Stimulated activated naive CD8-positive, alpha-beta T cell treated with anti-CD3 and anti-CD28 coated beads, Interleukin-15, amount 100 ng/mL, for 72 hours (primary cell): ENCODE measurements around the gene COMMD4.
"Not testable (repeated sequence)": the region's sequence is repeated elsewhere in the genome, so short reads cannot be mapped to it uniquely, and the experiment has no call there.

Source experiments
- ATAC-seq: fragments of 150-1000 bp; cut with Tn5 transposase; 2 replicates; pipeline ENCODE4 v1.10.0; 2021; ENCODE audit warnings: mild to moderate bottlenecking, moderate library complexity
- DNase-seq, 2 donors: peaks; one replicate each; pipeline ENCODE4 v3.0.0; 2021 to 2022
- H3K27ac Mint-ChIP-seq, 2 donors: one replicate each; pipeline ENCODE4 v1.8.0; 2022; ENCODE audit warnings: mild to moderate bottlenecking in 2 of 2, mixed read lengths in 2 of 2, moderate library complexity in 2 of 2
- H3K27me3 Mint-ChIP-seq: one replicate; pipeline ENCODE4 v1.8.0; 2022; ENCODE audit warnings: mixed read lengths
- H3K4me1 Mint-ChIP-seq: one replicate; pipeline ENCODE4 v1.8.0; 2022; ENCODE audit warnings: mild to moderate bottlenecking, mixed read lengths
- H3K4me3 Mint-ChIP-seq, 2 donors: one replicate each; pipeline ENCODE4 v1.8.0; 2022; ENCODE audit warnings: mild to moderate bottlenecking in 2 of 2, mixed read lengths in 2 of 2, moderate library complexity in 1 of 2
- H3K9me3 Mint-ChIP-seq, 2 donors: one replicate each; pipeline ENCODE4 v1.8.0; 2022; ENCODE audit warnings: mixed read lengths in 2 of 2

The COMMD4 gene

GRCh38 chr15:75371486-75371885 is 35.6 kb downstream of the COMMD4 start:
- ATAC-seq (no peak), DNase-seq (no peak)
- H3K27me3 Mint-ChIP-seq, result no peaks in the 10 kb centered on the region
- peaks cover 30% of the 10 kb centered on the region for H3K4me1 Mint-ChIP-seq
- H3K27ac Mint-ChIP-seq, result no peak overlapping the region
- no peaks in the 10 kb centered on the region for H3K9me3 Mint-ChIP-seq
- H3K4me3 Mint-ChIP-seq, result no peak overlapping the region

GRCh38 chr15:75371901-75372688 is 36.2 kb downstream of the COMMD4 start:
- Mint-ChIP-seq H3K4me3 (no peak overlapping the region), H3K27me3 (no peaks in the 10 kb centered on the region), H3K9me3 (no peaks in the 10 kb centered on the region), H3K4me1 (peaks cover 24% of the 10 kb centered on the region), H3K27ac (peak overlapping the region in 1 of 2 donors; percentile 40)
- ATAC-seq (no peak), DNase-seq (no peak)

GRCh38 chr15:75380773-75381172 is 44.9 kb downstream of the COMMD4 start:
- no peak for ATAC-seq
- Mint-ChIP-seq H3K27me3 (no peaks in the 10 kb centered on the region), H3K27ac (no peak overlapping the region), H3K9me3 (no peaks in the 10 kb centered on the region), H3K4me1 (no peaks in the 10 kb centered on the region), H3K4me3 (no peak overlapping the region)
- DNase-seq, result no peak

- DNase-seq, H3K27ac Mint-ChIP-seq, H3K9me3 Mint-ChIP-seq, H3K4me3 Mint-ChIP-seq, H3K27me3 Mint-ChIP-seq, ATAC-seq: not testable (repeated sequence)
- H3K4me1 Mint-ChIP-seq, result peaks cover 11% of the 10 kb centered on the region
Measured at GRCh38 chr15:75383986-75384385, 48.1 kb downstream of the COMMD4 start.
